Gastrocnemius medialis (tissue), 4 donors: ENCODE measurements around the gene GPR4. TPM values are rescaled to one million over a fixed set of nuclear protein-coding genes. Genes with fewer than 3 reads are reported as not detected.

Source experiments
- ATAC-seq, 2 donors: fragments of 150-250 bp; one replicate each; pipeline ENCODE4 v1.9.1; 2016
- DNase-seq, 2 donors: peaks; one replicate each; pipeline ENCODE4 v3.0.0-alpha.2; 2019
- H3K27ac ChIP-seq, 4 donors: fragments of 200-600 bp; sonication (generic); 1 replicate in 1 of 4; 2 replicates in 3 of 4; pipeline ENCODE4 v1.5.1; 2016 to 2018; ENCODE audit warnings: mild to moderate bottlenecking in 2 of 4, moderate library complexity in 1 of 4
- H3K27me3 ChIP-seq, 3 donors: fragments of 200-600 bp; sonication (generic) in 2 of 3; 1 replicate in 1 of 3; 2 replicates in 2 of 3; pipeline versions ENCODE4 v1.5.1 to v1.6.0; 2016 to 2019; ENCODE audit warnings: mild to moderate bottlenecking in 1 of 3, moderate library complexity in 1 of 3
- H3K36me3 ChIP-seq, 2 donors: fragments of 200-600 bp; sonication (generic) in 1 of 2; one replicate each; pipeline ENCODE4 v1.5.1; 2017 to 2018
- H3K4me1 ChIP-seq, 2 donors: fragments of 200-600 bp; sonication (generic) in 1 of 2; one replicate each; pipeline ENCODE4 v1.5.1; 2016 to 2017; ENCODE audit warnings: mild to moderate bottlenecking in 2 of 2
- H3K4me3 ChIP-seq, 4 donors: fragments of 200-600 bp; sonication (generic) in 3 of 4; 1 replicate in 1 of 4; 2 replicates in 3 of 4; pipeline ENCODE4 v1.5.1; 2016 to 2019; ENCODE audit warnings: mild to moderate bottlenecking in 2 of 4
- H3K9me3 ChIP-seq, 3 donors: fragments of 200-600 bp; sonication (generic) in 2 of 3; 1 replicate in 1 of 3; 2 replicates in 2 of 3; pipeline ENCODE4 v1.5.1; 2016 to 2019
- POLR2A ChIP-seq, 2 donors: fragments of 450-650 bp; IDR thresholded peaks; one replicate each; pipeline ENCODE4 v1.6.1; 2017; ENCODE audit warnings: antibody characterized with exemption in 2 of 2, mild to moderate bottlenecking in 2 of 2, moderate library complexity in 2 of 2
- in situ Hi-C, 4 donors: fragments of 200-750 bp; cut with MboI; loops; one replicate each; pipeline versions ENCODE4 v1.15.0 to v1.8.0; 2017; ENCODE audit warnings: low sequenced_read_pairs in 4 of 4
- intact Hi-C: fragments of 100-400 bp; cut with DNase I; formaldehyde crosslinking; loops from one replicate; pipeline ENCODE4 v1.15.1; 2023; ENCODE audit warnings: low total_unique reads
- microRNA counts, 2 donors: library from miRNA; unstranded; fragments of <30 nt; microRNA quantifications; one replicate each; lab custom pipeline; 2016
- microRNA-seq, 2 donors: library from miRNA; unstranded; fragments of <30 nt; microRNA quantifications; one replicate each; pipeline ENCODE4, GENCODE V29; 2016; ENCODE audit warnings: borderline replicate concordance in 2 of 2
- total RNA-seq, 4 donors: library from RNA; depleted of rRNA; stranded (reverse); fragments of >200 nt; gene quantifications; one replicate each; pipeline versions ENCODE4 v1.1.0 to v1.2.3, GENCODE V29; 2016
- TF ChIP-seq, protein P1 (sequence below), 5 experiments: fragments of 450-650 bp in 3 of 5; fragments of 200-600 bp in 2 of 5; sonication (generic) in 2 of 5; IDR thresholded peaks in 4 of 5; conservative IDR thresholded peaks in 1 of 5; 1 replicate in 4 of 5; 2 replicates in 1 of 5; pipeline ENCODE4 v1.5.1; 2016 to 2019; ENCODE audit warnings: antibody characterized with exemption in 5 of 5, mild to moderate bottlenecking in 3 of 5, moderate library complexity in 3 of 5

The GPR4 gene
- total RNA-seq, 4 donors from 2014 or later, result 0.46 to 4.2 (median 2.2) TPM

DNA sequence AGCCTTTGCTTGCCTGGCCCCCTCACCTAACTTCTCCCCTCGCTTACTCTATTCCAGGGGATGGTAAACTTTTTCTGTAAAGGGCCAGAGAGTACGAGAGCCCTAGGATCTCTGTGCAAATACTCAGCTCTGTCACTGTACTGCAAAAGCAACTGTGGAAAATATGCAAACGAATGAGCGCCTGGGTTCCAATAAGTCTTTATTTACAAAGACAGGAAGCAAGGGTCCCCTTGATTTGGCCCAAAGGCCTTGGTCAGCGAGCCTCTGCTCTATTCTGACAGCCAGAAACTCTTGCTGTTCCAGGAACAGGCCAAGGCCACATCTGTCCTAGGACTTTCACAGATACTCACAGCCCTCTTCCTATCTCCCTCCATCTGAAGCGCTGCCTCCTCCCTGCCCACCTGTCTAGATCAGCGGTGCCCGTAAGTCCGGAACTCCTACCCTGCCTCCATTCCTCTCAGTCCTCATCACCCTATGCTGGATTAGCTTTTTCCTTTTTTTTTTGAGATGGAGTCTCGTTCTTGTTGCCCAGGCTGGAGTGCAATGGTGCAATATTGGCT is 54.7 kb downstream of the GPR4 start:
- DNase-seq (no peak), ATAC-seq (no peak)
- intact Hi-C loops, result no loop called here
- Histone ChIP-seq H3K27ac (no peak overlapping the region), H3K4me3 (no peak overlapping the region), H3K4me1 (no peaks in the 10 kb centered on the region), H3K27me3 (no peaks in the 10 kb centered on the region), H3K9me3 (no peaks in the 10 kb centered on the region), H3K36me3 (no peaks in the 10 kb centered on the region)
- TF ChIP-seq, protein P1, sequence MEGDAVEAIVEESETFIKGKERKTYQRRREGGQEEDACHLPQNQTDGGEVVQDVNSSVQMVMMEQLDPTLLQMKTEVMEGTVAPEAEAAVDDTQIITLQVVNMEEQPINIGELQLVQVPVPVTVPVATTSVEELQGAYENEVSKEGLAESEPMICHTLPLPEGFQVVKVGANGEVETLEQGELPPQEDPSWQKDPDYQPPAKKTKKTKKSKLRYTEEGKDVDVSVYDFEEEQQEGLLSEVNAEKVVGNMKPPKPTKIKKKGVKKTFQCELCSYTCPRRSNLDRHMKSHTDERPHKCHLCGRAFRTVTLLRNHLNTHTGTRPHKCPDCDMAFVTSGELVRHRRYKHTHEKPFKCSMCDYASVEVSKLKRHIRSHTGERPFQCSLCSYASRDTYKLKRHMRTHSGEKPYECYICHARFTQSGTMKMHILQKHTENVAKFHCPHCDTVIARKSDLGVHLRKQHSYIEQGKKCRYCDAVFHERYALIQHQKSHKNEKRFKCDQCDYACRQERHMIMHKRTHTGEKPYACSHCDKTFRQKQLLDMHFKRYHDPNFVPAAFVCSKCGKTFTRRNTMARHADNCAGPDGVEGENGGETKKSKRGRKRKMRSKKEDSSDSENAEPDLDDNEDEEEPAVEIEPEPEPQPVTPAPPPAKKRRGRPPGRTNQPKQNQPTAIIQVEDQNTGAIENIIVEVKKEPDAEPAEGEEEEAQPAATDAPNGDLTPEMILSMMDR (IDR thresholded peaks at IDR 0.05 in 4 of 5, conservative IDR thresholded peaks at IDR 0.05 in 1 of 5), result no peak
- TF ChIP-seq POLR2A (IDR thresholded peaks at IDR 0.05), result no peak
- in situ Hi-C loops, result loop anchor here in 1 of 4 donors (25.0 kb wide), 1 partner anchor 115 kb away; the partner anchor contains the start of gene GIPR

DNA sequence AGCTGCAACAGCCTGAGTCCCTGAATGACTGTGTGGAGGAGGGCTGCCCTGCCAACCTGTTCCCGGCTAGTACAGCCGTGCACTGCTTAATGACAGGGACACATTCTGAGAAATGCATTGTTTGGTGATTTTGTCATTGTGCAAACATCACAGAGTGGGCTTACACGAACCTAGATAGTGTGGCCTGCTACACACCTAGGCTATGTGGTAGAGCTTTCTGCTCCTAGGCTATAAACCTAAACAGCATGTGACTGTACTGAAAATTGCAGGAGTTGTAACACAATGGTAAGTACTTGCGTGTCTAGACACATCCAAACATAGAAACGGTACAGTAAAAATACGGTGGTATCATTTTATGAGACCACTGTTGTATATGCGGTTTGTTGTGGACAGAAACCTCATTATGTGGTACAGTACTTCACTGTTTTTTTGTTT is 59.8 kb downstream of the GPR4 start:
- no peak overlapping the region for H3K27ac ChIP-seq
- intact Hi-C loops (no loop called here), in situ Hi-C loops (loop anchor here in 1 of 4 donors (25.0 kb wide), 1 partner anchor 120 kb away; the partner anchor contains the start of gene GIPR)
- no peaks in the 10 kb centered on the region for H3K9me3 ChIP-seq
- TF ChIP-seq, protein P1 (IDR thresholded peaks at IDR 0.05 in 4 of 5, conservative IDR thresholded peaks at IDR 0.05 in 1 of 5), result no peak
- TF ChIP-seq POLR2A (IDR thresholded peaks at IDR 0.05), result no peak
- H3K27me3 ChIP-seq, result no peaks in the 10 kb centered on the region
- ATAC-seq (no peak), DNase-seq (no peak)
- H3K4me1 ChIP-seq, result no peaks in the 10 kb centered on the region
- H3K36me3 ChIP-seq, result no peaks in the 10 kb centered on the region
- H3K4me3 ChIP-seq, result no peak overlapping the region

MicroRNAs within 50 kb of the gene (microRNA counts, 767-probe panel; counts per million panel counts)
- 356 to 448 counts per million in 2 donors for microRNA hsa-miR-330-3p (lab: Ali Mortazavi, UCI)
- microRNA hsa-miR-330-5p (lab: Ali Mortazavi, UCI), result 356 to 448 counts per million in 2 donors

Small RNAs within 50 kb of the gene (microRNA-seq; reads per million reads assigned to microRNA genes)
- 20.1 to 31.6 reads per million in 2 donors for gene MIR330

Other genes with a start within 250 kb of the GPR4 start
- gene ERCC2, start 231.6 kb downstream of the GPR4 start, total RNA-seq, result 1 to 10 TPM; 4.8 to 8.9 (median 7.2) TPM
- 1 to 10 TPM; 1.1 to 6.9 (median 1.5) TPM for gene PPP1R13L, start 197.1 kb downstream of the GPR4 start, total RNA-seq
- 1 to 10 TPM; 5.1 to 8.3 (median 5.8) TPM for gene POLR1G, start 195.6 kb downstream of the GPR4 start, total RNA-seq
- 100 to 1,000 TPM in 2 of 4 donors, 10 to 100 TPM in 2; 92.1 to 185 (median 103) TPM for gene ERCC1, start 178.3 kb downstream of the GPR4 start, total RNA-seq
- 1 to 10 TPM in 2 of 4 donors, under 1 TPM in 1, not detected in 1; 0.17 to 1.8 (median 1.6) TPM for gene FOSB, start 134.2 kb downstream of the GPR4 start, total RNA-seq
- 100 to 1,000 TPM in 2 of 4 donors, 10 to 100 TPM in 2; 51.8 to 140 (median 101) TPM for gene RTN2, start 105.2 kb downstream of the GPR4 start, total RNA-seq
- gene PPM1N, start 103.8 kb downstream of the GPR4 start, total RNA-seq, result under 1 TPM in 1 of 4 donors, not detected in 3; 0.76 TPM
- gene VASP, start 94.7 kb downstream of the GPR4 start, total RNA-seq, result 10 to 100 TPM; 10.2 to 18.2 (median 16.4) TPM
- 10 to 100 TPM; 14.8 to 32.5 (median 20.3) TPM for gene OPA3, start 17.4 kb downstream of the GPR4 start, total RNA-seq
- gene EML2, start 37.2 kb upstream of the GPR4 start, total RNA-seq, result 1 to 10 TPM; 3.0 to 6.7 (median 4.8) TPM
- not detected for gene GIPR, start 66.0 kb upstream of the GPR4 start, total RNA-seq
- gene SNRPD2, start 89.7 kb upstream of the GPR4 start, total RNA-seq, result 100 to 1,000 TPM; 136 to 167 (median 144) TPM
- gene QPCTL, start 90.5 kb upstream of the GPR4 start, total RNA-seq, result 1 to 10 TPM in 2 of 4 donors, under 1 TPM in 2; 0.80 to 1.4 (median 0.97) TPM
- gene FBXO46, start 128.7 kb upstream of the GPR4 start, total RNA-seq, result 10 to 100 TPM in 1 of 4 donors, 1 to 10 TPM in 3; 6.6 to 14.3 (median 8.7) TPM
- gene MEIOSIN, start 131.2 kb upstream of the GPR4 start, total RNA-seq, result not detected
- gene SIX5, start 167.0 kb upstream of the GPR4 start, total RNA-seq, result 10 to 100 TPM in 2 of 4 donors, 1 to 10 TPM in 2; 8.2 to 12.2 (median 10.1) TPM
- 100 to 1,000 TPM in 2 of 4 donors, 10 to 100 TPM in 2; 93.0 to 196 (median 116) TPM for gene DMPK, start 180.3 kb upstream of the GPR4 start, total RNA-seq
- 100 to 1,000 TPM in 1 of 4 donors, 10 to 100 TPM in 3; 38.6 to 111 (median 56.4) TPM for gene DMWD, start 190.6 kb upstream of the GPR4 start, total RNA-seq
- not detected for gene RSPH6A, start 213.1 kb upstream of the GPR4 start, total RNA-seq